A673 (cell line): Measurements from ENCODE around the gene GLT1D1. TPM values are rescaled to one million over a fixed set of nuclear protein-coding genes. Genes with fewer than 3 reads are reported as not detected.

Experiments
- BruUV-seq: library from RNA; stranded (reverse); fragments of 400-500 nt; replicated peaks from 2 replicates; lab custom pipeline; 2021; lab: Mats Ljungman, UMichigan
- CTCF ChIA-PET: fragments of 300-600 bp; sonication (Branson Sonifier 250); formaldehyde crosslinking; loops from one replicate; lab custom pipeline; 2022; ENCODE audit warnings: antibody characterized with exemption; lab: Charles Lee
- POLR2A ChIA-PET: fragments of 300-600 bp; sonication (Branson Sonifier 250); formaldehyde crosslinking; loops from one replicate; lab custom pipeline; 2022; ENCODE audit warnings: antibody characterized with exemption; ENCODE audit not compliant: low non-redundant PET; lab: Charles Lee
- DNase-seq: peaks from one replicate; pipeline ENCODE4 v3.0.0-alpha.2; 2015; ENCODE audit warnings: low spot score
- H3K27ac ChIP-seq: fragments of 200-600 bp; sonication (generic); 2 replicates; pipeline ENCODE4 v1.5.1; 2016; ENCODE audit warnings: mixed run types, low read depth, mild to moderate bottlenecking, mixed read lengths, antibody characterized with exemption, low read length; ENCODE audit not compliant: poor library complexity, severe bottlenecking
- H3K27me3 ChIP-seq: fragments of 200-600 bp; sonication (generic); replicated peaks from 2 replicates; pipeline ENCODE4 v1.6.1; 2017; ENCODE audit warnings: mixed run types, low read depth, mild to moderate bottlenecking, mixed read lengths, antibody characterized with exemption, low read length; ENCODE audit not compliant: insufficient read depth, poor library complexity
- H3K36me3 ChIP-seq: fragments of 200-600 bp; sonication (generic); 2 replicates; pipeline ENCODE4 v1.6.1; 2016; ENCODE audit warnings: mixed run types, mild to moderate bottlenecking, mixed read lengths, antibody characterized with exemption, low read length; ENCODE audit not compliant: insufficient read depth, poor library complexity, severe bottlenecking
- H3K4me1 ChIP-seq: fragments of 200-600 bp; sonication (generic); 2 replicates; pipeline ENCODE4 v1.6.1; 2017; ENCODE audit warnings: mixed run types, mild to moderate bottlenecking, mixed read lengths, antibody characterized with exemption, low read length; ENCODE audit not compliant: insufficient read depth, poor library complexity, severe bottlenecking
- H3K4me3 ChIP-seq: fragments of 200-600 bp; sonication (generic); 2 replicates; pipeline ENCODE4 v1.5.1; 2016; ENCODE audit warnings: low read depth, mixed run types, mild to moderate bottlenecking, mixed read lengths, low read length; ENCODE audit not compliant: poor library complexity, severe bottlenecking
- H3K9me3 ChIP-seq: fragments of 200-600 bp; sonication (generic); 2 replicates; pipeline ENCODE4 v1.6.1; 2016; ENCODE audit warnings: mixed run types, low read depth, mild to moderate bottlenecking, mixed read lengths, antibody characterized with exemption, low read length; ENCODE audit not compliant: poor library complexity, severe bottlenecking
- CTCF ChIP-seq: fragments of 300-800, 200-600 bp; sonication (generic); conservative IDR thresholded peaks from 2 replicates; pipeline ENCODE4 v1.5.1; 2017; ENCODE audit warnings: low read depth, mild to moderate bottlenecking, antibody characterized with exemption, low read length, moderate library complexity, mixed read lengths
- EZH2 ChIP-seq: fragments of 200-600 bp; sonication (generic); IDR thresholded peaks from 2 replicates; pipeline ENCODE4 v1.6.1; 2017; ENCODE audit warnings: borderline replicate concordance, low read depth, mild to moderate bottlenecking, mixed read lengths, antibody characterized with exemption, low read length; ENCODE audit not compliant: poor library complexity, severe bottlenecking
- intact Hi-C: fragments of 100-400 bp; cut with micrococcal nuclease; formaldehyde crosslinking; loops from one replicate; pipeline ENCODE4 v1.10.0; 2022; ENCODE audit not compliant: unreplicated experiment
- total RNA-seq: library from RNA; stranded (reverse); gene quantifications from 2 replicates; pipeline ENCODE4 v1.2.3, GENCODE V29; 2021

The GLT1D1 gene
- total RNA-seq, 1 experiment from 2014 or later = not detected

- Histone ChIP-seq H3K4me3 (no peak overlapping the region), H3K36me3 (no peaks in the 10 kb centered on the region), H3K27me3 (no peaks in the 10 kb centered on the region), H3K27ac (no peak overlapping the region), H3K9me3 (no peaks in the 10 kb centered on the region), H3K4me1 (no peaks in the 10 kb centered on the region)
- no TSS peak for BruUV-seq
- intact Hi-C loops = no loop called here
- ChIA-PET CTCF (no interaction called here), POLR2A (no interaction called here)
- DNase-seq = no peak
- TF ChIP-seq CTCF (no peak), EZH2 (no peak)
Measured at GRCh38 chr12:129005416-129005815, 152.1 kb downstream of the GLT1D1 start.

GRCh38 chr12:129005829-129006228, 152.6 kb downstream of the GLT1D1 start:
- ChIA-PET CTCF (no interaction called here), POLR2A (no interaction called here)
- Histone ChIP-seq H3K9me3 (no peaks in the 10 kb centered on the region), H3K4me1 (no peaks in the 10 kb centered on the region), H3K27ac (no peak overlapping the region), H3K36me3 (no peaks in the 10 kb centered on the region), H3K4me3 (no peak overlapping the region), H3K27me3 (no peaks in the 10 kb centered on the region)
- no peak for DNase-seq
- intact Hi-C loops = no loop called here
- TF ChIP-seq EZH2 = no peak
- TF ChIP-seq CTCF = no peak
- no TSS peak for BruUV-seq

GRCh38 chr12:129009833-129010622, 156.8 kb downstream of the GLT1D1 start:
- no TSS peak for BruUV-seq
- TF ChIP-seq EZH2 (no peak), CTCF (no peak)
- Histone ChIP-seq H3K27ac (no peak overlapping the region), H3K9me3 (no peaks in the 10 kb centered on the region), H3K4me1 (no peaks in the 10 kb centered on the region), H3K4me3 (no peak overlapping the region), H3K27me3 (no peaks in the 10 kb centered on the region), H3K36me3 (no peaks in the 10 kb centered on the region)
- ChIA-PET POLR2A (no interaction called here), CTCF (no interaction called here)
- intact Hi-C loops = no loop called here
- DNase-seq = no peak
